Calu3 (cell line): Measurements from ENCODE around the gene RAB3GAP2. TPM values are rescaled to one million over a fixed set of nuclear protein-coding genes. Genes with fewer than 3 reads are reported as not detected.
"Not testable (repeated sequence)": the region's sequence is repeated elsewhere in the genome, so short reads cannot be mapped to it uniquely, and the experiment has no call there.

ENCODE experiments used
- BruUV-seq: library from RNA; stranded (reverse); fragments of 400-500 nt; replicated peaks from 2 replicates; lab custom pipeline; 2021; lab: Mats Ljungman, UMichigan
- CTCF ChIA-PET: fragments of 300-600 bp; sonication (Branson Sonifier 250); formaldehyde crosslinking; loops from one replicate; lab custom pipeline; 2022; ENCODE audit warnings: antibody characterized with exemption; lab: Charles Lee
- DNase-seq: peaks from one replicate; pipeline ENCODE4 v3.0.0; 2022
- H3K27ac Mint-ChIP-seq: one replicate; pipeline ENCODE4 v1.8.0; 2022; ENCODE audit warnings: mixed read lengths; ENCODE audit not compliant: unreplicated experiment
- H3K27me3 Mint-ChIP-seq: one replicate; pipeline ENCODE4 v1.8.0; 2022; ENCODE audit warnings: mixed read lengths; ENCODE audit not compliant: unreplicated experiment
- H3K36me3 Mint-ChIP-seq: one replicate; pipeline ENCODE4 v1.8.0; 2022; ENCODE audit warnings: mild to moderate bottlenecking, moderate library complexity, mixed read lengths; ENCODE audit not compliant: insufficient read depth, unreplicated experiment
- H3K4me1 Mint-ChIP-seq: one replicate; pipeline ENCODE4 v1.8.0; 2022; ENCODE audit warnings: mild to moderate bottlenecking, low read depth, mixed read lengths; ENCODE audit not compliant: unreplicated experiment
- H3K4me3 Mint-ChIP-seq: one replicate; pipeline ENCODE4 v1.8.0; 2022; ENCODE audit warnings: mild to moderate bottlenecking, low read depth, moderate library complexity, mixed read lengths; ENCODE audit not compliant: unreplicated experiment
- H3K9me3 Mint-ChIP-seq: one replicate; pipeline ENCODE4 v1.8.0; 2022; ENCODE audit warnings: low read depth, mixed read lengths; ENCODE audit not compliant: unreplicated experiment
- CTCF ChIP-seq: fragments of 200-600 bp; IDR thresholded peaks from one replicate; pipeline ENCODE4 v1.8.0; 2022; ENCODE audit warnings: antibody characterized with exemption; ENCODE audit not compliant: unreplicated experiment
- intact Hi-C: fragments of 100-400 bp; cut with micrococcal nuclease; formaldehyde crosslinking; loops from one replicate; pipeline ENCODE4 v1.10.0; 2022; ENCODE audit not compliant: unreplicated experiment
- total RNA-seq: library from RNA; stranded (reverse); gene quantifications from 2 replicates; pipeline ENCODE4 v1.2.3, GENCODE V29; 2022

Gene RAB3GAP2
- total RNA-seq, 1 experiment from 2014 or later, result 48.0 TPM

- H3K36me3 Mint-ChIP-seq, result no peaks in the 10 kb centered on the region
- no peak for TF ChIP-seq CTCF
- H3K27me3 Mint-ChIP-seq, result no peaks in the 10 kb centered on the region
- no peak overlapping the region for H3K4me3 Mint-ChIP-seq
- no TSS peak for BruUV-seq
- H3K9me3 Mint-ChIP-seq, result no peaks in the 10 kb centered on the region
- CTCF ChIA-PET, result no interaction called here
- no peak overlapping the region for H3K27ac Mint-ChIP-seq
- no peaks in the 10 kb centered on the region for H3K4me1 Mint-ChIP-seq
- no peak for DNase-seq
- intact Hi-C loops, result no loop called here
Measured at GRCh38 chr1:220222939-220223338, 49.3 kb downstream of the RAB3GAP2 start.

DNA sequence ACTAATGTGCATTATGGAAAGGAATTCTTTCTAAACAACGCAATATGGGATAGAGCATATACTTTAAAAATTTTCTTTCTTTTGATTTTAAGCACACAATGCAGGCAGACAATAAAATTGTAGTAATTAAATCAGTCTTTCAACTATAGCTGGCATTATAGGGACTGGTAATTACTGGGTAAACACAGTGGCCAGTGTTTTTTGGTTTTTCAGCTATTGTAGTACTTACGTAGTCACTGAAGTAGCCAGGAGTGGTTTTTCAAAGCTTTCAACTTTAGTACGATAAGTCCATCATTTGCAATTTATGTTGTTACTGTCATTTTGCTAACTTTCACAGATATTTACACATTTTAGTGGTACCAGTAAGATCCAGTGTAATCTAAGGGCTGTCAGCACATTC, 50.6 kb downstream of the RAB3GAP2 start:
- Mint-ChIP-seq H3K27me3 (no peaks in the 10 kb centered on the region), H3K9me3 (no peaks in the 10 kb centered on the region), H3K4me1 (no peaks in the 10 kb centered on the region), H3K27ac (no peak overlapping the region), H3K4me3 (no peak overlapping the region), H3K36me3 (no peaks in the 10 kb centered on the region)
- intact Hi-C loops, result no loop called here
- DNase-seq, result no peak
- CTCF ChIA-PET, result no interaction called here
- no peak for TF ChIP-seq CTCF
- no TSS peak for BruUV-seq

- Mint-ChIP-seq H3K4me1 (no peaks in the 10 kb centered on the region), H3K27me3 (no peaks in the 10 kb centered on the region), H3K36me3 (no peaks in the 10 kb centered on the region), H3K4me3 (no peak overlapping the region), H3K27ac (no peak overlapping the region), H3K9me3 (no peaks in the 10 kb centered on the region)
- CTCF ChIA-PET, result no interaction called here
- no peak for TF ChIP-seq CTCF
- no TSS peak for BruUV-seq
- DNase-seq, result no peak
- intact Hi-C loops, result no loop called here
Measured at GRCh38 chr1:220221269-220221668, 51.0 kb downstream of the RAB3GAP2 start.

- H3K4me1 Mint-ChIP-seq, H3K36me3 Mint-ChIP-seq, H3K4me3 Mint-ChIP-seq, DNase-seq, H3K27ac Mint-ChIP-seq, H3K27me3 Mint-ChIP-seq, H3K9me3 Mint-ChIP-seq, BruUV-seq, CTCF ChIA-PET, intact Hi-C loops: not testable (repeated sequence)
Measured at GRCh38 chr1:220220699-220221040, 51.6 kb downstream of the RAB3GAP2 start.

DNA sequence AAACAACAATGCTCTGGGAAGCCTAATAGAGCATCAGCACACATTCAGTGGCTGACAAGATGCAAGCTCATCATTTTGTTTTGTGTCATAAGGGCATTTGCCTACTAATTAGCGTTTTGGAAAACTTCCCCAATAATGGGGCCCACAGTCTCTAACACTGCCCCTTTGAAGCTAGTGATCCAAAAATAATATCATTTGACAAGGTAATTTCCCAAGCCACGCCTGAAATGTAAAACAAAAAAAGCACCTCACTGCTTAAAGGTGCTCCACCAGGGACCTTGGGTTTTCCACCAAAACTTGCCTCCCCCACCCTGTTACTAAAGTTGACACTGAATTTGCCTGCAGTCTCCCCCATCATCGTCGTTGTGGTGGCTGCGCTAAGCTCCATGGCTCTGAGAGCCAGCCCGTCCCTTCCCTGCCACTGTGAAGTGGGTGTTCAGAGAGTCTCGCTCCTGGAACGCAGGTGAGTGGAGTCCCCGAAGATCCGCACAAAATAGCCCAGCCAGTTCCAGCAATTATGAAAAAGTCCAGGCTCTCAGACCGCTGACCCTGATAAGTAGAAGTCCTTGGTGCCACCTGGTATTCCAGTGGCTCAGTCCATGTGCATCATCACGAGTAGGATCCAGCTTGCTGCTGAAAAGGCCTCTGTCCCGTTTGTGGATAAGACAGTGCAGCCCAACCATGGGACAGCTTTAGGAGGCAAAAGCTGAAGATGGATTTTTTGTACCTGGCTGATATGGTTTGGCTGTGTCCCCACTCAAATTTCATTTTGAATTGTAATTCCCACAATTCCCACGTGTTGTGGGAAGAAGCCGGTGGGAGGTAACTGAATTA, 52.2 kb downstream of the RAB3GAP2 start:
- H3K27me3 Mint-ChIP-seq, result no peaks in the 10 kb centered on the region
- intact Hi-C loops, result loop anchor here (2.0 to 5.0 kb wide), 3 partner anchors 52 to 557 kb away; partner anchors contain the start of gene RAB3GAP2
- CTCF ChIA-PET, result interaction anchor here (1.7 kb wide), 1 partner anchor 555 kb away, joined by 5 read pairs; no protein-coding TSS in a partner anchor

More for the DNA sequence above, 52.2 kb downstream of the RAB3GAP2 start:
- TF ChIP-seq CTCF, result no peak
- H3K4me1 Mint-ChIP-seq, result no peaks in the 10 kb centered on the region
- no TSS peak for BruUV-seq
- no peak overlapping the region for H3K27ac Mint-ChIP-seq
- no peak overlapping the region for H3K4me3 Mint-ChIP-seq
- H3K36me3 Mint-ChIP-seq, result no peaks in the 10 kb centered on the region
- no peak for DNase-seq
- H3K9me3 Mint-ChIP-seq, result no peaks in the 10 kb centered on the region
